Testis (tissue), 2 donors: ENCODE measurements around the gene SPDYE4.
"Not testable (repeated sequence)": the region's sequence is repeated elsewhere in the genome, so short reads cannot be mapped to it uniquely, and the experiment has no call there.

ENCODE experiments used
- CTCF ChIP-seq, 3 experiments: fragments of 450-650 bp in 2 of 3; fragments of 200-600 bp in 1 of 3; sonication (generic) in 1 of 3; IDR thresholded peaks; one replicate each; pipeline ENCODE4 v1.5.1; 2016 to 2019; ENCODE audit warnings: antibody characterized with exemption in 3 of 3, mild to moderate bottlenecking in 2 of 3, moderate library complexity in 1 of 3
- POLR2A ChIP-seq: fragments of 450-650 bp; IDR thresholded peaks from one replicate; pipeline ENCODE4 v1.6.1; 2017; ENCODE audit warnings: antibody characterized with exemption, mild to moderate bottlenecking, moderate library complexity

- not testable (repeated sequence) for TF ChIP-seq CTCF (IDR thresholded peaks at IDR 0.05); POLR2A
Measured at GRCh38 chr17:8805396-8805795, 47.0 kb upstream of the SPDYE4 start.
